Measurements from ENCODE around the gene CHMP1B.
"Not testable (repeated sequence)": the region's sequence is repeated elsewhere in the genome, so short reads cannot be mapped to it uniquely, and the experiment has no call there.

CHMP1B gene

DNA sequence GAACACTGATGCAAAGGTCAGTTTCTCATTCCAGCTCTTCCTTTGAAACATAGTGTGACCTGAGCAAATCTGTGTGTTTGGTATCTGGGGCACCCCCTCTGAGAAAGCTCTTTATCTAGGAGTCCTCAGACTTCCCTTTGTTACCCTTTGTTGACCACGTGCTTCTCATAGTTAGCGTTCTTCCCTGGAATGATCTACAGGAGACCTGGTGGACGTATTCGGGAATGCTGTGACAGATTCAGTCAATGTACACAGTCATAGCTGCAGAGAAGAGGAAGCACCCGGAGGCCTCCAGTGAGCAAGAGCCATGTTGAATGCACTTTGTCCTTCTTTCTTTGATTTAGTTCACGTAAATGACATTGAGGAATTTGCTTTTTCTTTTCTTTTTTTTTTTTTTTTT is 10.7 kb upstream of the CHMP1B start:
- DNase-seq (ENCODE audit: low spot score): no peak

DNA sequence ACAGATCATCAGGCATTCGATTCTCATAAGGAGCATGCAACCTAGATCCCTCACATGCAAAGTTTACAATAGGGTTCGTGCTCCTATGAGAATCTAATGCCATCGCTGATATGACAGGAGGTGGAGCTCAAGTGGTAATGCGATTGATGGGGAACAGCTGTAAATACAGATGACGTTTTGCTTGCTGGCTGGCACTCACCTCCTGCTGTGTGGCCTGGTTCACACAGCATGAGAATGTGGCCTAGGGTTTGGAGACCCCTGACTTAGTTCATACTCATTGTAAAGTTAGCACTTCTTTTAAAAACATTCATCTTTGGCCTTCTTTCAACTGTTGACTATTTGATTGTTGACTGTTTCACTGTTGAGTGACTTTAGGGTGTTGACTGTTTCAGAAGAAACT is 8.7 kb upstream of the CHMP1B start:
- no peak for DNase-seq (ENCODE audit: low spot score)

DNA sequence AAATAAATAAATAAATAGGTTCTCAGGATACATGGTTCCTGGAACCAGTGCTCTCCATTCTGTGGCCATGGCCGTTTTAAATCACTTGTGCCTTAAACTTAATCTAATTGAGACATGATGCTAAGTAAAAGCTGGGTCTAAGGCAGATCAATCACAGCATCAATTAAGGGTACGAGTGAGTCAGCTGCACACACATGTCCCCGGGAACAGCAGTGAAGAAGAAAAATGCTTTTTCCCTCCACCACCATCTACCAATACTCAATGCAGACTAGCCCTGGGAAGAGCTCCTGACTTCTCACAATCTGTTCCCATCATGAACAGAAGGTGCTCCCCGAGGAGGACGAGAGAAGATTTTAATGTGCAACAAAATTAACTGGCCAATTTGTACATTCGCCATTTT is 6.8 kb upstream of the CHMP1B start:
- no peak for DNase-seq (ENCODE audit: low spot score)

DNA sequence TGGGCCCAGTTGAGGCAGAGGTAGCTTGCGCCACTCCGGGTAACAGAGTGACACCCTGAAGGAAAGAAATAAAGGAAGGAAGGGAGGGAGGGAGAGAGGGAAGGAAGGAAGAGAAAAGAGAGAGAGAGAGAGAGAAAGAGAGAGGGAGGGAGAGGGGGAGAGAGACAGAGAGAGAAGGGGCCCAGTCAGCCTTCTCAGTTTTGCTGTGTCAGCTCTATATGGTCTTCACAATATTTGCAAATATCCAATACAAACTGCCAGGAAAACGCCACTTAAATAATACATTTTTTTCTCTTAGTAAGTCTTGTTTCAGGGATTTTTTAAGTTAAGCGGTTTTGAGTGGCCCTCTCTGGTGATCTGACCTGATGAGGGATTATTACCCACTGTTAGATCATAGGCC is 5.6 kb upstream of the CHMP1B start:
- no peak for DNase-seq (ENCODE audit: low spot score)

DNA sequence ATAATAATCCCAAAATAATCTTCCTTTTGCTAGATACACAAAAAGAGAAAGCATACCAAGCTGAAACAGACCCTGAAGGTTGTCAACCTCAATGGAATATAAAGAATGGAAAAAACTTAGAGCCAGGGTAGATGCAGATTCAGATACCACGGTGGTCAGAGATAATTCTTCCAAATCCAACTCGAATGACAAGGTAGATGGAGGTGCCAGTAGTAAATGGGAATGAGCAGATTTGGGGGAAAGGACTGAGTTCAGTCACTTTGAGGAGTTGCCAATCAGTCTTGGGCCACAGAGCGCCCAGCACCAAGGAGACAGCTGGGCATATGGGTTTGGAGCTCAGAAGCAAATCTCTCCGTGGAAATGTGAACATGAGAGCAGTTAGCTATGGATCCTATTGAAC is 3.4 kb upstream of the CHMP1B start:
- DNase-seq (ENCODE audit: low spot score): no peak

DNA sequence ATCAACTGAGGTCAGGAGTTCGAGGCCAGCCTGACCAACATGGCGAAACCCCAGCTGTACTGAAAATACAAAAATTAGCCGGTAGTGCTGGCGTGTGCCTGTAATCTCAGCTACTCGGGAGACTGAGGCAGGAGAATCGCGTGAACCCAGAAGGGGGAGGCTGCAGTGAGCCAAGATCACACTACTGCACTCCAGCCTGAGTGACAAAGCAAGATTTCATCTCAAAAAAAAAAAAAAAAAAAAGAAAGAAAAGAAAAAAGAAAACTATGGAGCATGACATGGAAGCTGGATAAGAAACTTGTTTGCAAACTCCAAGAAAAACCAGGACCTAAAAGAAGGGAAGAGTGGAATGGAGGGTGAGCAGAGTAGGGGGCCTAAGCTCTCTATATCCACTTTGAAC is 1.9 kb upstream of the CHMP1B start:
- no peak for DNase-seq (ENCODE audit: low spot score)

DNA sequence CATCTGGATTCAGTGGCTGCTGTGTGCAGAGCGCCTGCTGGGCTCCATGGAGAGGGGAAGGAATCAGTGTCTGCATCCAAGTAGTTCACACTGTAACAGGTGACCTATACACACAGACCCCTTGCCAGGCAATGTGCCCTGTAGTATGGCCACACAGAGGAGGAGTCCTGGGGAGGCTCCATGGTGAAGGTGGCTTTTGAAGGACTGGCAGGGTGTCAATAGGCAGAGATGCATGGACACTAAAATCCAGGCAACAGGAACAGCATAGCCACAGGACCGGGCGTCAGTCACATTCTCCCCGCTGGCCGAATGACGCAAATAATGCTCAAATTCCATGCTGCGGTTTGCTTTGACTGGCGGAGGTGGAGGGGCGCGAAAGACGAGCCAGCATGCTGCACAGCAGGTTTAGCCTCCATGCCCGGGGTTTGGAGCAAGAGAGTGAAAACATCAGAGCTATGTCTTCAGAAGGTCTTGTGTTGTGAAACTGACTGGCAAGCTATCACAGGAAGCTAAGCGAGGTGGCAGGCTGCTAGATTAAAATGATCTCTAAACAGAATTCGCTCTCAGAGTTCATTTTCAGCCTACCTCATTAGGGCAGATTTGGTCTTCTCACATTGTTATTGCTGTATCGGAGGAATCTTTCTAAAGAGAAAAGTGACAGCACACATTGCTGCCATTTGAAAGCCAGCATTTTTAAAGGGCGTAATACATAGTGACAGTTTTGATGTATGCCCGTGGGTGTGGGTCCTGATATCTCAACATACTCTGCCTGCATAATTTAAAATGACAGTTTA is 1.2 kb upstream of the CHMP1B start:
- peak; percentile 39 for DNase-seq (ENCODE audit: low spot score)

DNA sequence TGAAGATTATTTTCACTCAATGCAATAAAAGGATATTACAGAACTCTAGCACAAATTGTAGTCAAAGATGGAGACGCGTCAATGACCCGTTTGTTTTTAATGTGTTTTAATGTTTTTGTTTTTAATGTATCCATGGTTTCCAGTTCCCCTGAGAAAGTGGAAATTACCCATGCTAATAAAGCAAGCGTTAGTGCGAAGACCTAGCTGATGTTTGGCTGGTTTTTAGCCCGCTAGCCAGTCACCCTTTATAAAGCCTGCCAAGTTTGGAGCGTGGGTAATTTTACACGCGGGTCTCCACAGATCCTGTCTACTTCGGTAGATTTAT is 430 bp upstream of the CHMP1B start:
- no peak for DNase-seq (ENCODE audit: low spot score)

DNA sequence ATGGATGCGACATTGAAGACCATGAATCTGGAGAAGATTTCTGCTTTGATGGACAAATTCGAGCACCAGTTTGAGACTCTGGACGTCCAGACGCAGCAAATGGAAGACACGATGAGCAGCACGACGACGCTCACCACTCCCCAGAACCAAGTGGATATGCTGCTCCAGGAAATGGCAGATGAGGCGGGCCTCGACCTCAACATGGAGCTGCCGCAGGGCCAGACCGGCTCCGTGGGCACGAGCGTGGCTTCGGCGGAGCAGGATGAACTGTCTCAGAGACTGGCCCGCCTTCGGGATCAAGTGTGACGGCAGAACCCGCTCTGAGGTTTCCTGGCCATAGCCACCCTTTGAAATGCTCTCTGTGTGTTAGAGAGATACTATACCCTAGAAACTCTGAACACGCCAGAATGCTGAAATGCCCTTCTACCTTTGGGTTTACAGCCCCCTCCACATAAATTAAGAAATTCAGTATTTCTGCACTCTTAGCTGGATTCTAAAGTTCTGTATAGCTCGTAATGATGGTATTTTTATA is 659 bp downstream of the CHMP1B start:
- peak; percentile 33 for DNase-seq (ENCODE audit: low spot score)

DNA sequence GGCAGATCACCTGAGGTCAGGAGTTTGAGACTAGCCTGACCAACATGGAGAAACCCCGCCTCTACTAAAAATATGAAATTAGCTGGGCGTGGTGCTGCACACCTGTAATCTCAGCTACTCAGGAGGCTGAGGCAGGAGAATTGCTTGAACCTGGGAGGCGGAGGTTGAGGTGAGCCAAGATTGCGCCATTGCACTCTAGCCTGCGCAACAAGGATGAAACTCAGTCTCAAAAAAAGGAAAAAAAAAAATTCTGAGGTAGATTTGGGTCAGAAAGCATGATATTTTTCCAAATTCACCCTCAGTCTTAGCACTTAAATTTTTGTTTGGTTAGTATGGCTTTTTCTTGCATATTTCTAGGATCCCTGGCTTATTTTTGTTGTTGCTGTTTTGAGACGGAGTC is 3.3 kb downstream of the CHMP1B start:
- DNase-seq (ENCODE audit: low spot score): not testable (repeated sequence)

DNA sequence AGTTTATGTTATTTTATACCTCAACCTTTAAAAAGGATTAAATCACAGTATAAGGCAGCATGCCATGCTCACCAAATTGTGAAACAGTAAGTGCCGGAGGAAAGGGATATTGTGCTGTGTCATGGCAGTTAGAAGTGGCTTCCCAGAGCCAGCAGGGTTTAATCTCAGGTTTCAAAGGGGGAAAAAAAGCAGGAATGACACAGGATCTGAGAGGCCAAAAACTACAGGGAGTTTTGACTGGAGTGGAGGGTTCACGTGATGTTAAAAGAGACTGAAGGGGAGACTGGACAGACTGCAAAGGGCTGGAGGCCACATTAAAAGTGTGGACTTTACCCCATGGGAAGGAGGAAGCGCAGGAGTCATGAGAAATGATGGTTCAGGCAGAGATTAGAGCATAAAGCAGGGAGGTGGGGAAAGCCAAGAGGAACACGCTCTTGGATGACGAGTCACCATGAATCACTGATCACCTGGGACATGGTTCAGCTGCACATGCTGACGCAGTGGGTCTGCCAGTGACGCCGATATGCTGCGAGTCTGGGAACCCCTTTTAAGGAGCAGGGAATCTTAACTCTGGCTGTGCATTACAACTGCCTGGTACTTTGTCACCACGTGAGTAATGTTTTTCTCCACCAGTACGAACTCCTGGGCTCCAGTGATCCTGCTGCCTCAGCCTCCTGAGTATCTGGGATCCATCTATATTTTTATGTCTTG is 6.1 kb downstream of the CHMP1B start:
- DNase-seq (ENCODE audit: low spot score): no peak

DNA sequence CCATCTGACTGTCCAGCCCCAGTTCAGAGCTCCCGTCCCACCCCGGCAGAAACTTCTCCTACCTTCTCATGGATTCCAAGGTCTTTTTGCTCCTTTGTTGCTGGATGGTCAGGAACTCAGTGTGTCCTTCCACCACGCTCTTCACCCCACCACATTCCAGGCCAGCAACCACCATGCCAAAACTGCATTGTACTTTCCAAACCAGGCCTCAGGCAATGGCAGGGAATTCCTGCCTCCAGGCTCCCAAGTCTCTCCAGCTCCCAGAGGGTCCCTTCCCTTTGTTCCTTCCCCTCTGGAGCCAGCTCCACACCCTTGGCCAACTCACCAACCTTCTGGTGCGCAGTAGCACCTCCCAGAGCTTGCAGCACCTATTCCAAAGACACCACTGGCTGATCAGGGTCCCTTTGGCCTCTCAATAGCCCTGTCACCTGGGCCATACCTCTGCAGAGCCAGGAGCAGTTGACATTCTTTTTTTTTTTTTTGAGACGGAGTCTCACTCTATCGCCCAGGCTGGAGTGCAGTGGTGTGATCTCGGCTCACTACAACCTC is 8.1 kb downstream of the CHMP1B start:
- no peak for DNase-seq (ENCODE audit: low spot score)

DNA sequence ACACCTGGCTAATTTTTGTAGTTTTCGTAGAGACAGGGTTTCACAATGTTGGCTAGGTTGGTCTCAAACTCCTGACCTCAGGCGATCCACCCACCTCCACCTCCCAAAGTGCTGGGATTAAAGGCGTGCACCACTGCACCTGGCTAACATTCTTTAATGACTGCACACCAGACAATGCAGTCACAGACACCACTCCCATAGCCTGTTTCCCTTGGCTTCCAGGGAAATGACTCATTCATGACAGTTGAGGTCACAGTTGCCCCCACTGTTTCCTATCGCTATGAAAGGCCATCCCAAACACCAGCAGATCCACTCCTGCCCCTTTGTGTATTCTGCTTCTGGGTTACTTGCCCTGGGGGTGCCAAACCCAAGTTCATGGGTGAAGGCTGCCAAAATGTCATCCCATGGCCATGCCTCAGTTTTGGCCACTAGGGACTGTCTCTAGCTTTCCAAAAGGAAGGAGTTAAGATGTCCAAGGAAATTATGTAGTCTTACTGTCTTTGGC is 8.7 kb downstream of the CHMP1B start:
- DNase-seq (ENCODE audit: low spot score): no peak

DNA sequence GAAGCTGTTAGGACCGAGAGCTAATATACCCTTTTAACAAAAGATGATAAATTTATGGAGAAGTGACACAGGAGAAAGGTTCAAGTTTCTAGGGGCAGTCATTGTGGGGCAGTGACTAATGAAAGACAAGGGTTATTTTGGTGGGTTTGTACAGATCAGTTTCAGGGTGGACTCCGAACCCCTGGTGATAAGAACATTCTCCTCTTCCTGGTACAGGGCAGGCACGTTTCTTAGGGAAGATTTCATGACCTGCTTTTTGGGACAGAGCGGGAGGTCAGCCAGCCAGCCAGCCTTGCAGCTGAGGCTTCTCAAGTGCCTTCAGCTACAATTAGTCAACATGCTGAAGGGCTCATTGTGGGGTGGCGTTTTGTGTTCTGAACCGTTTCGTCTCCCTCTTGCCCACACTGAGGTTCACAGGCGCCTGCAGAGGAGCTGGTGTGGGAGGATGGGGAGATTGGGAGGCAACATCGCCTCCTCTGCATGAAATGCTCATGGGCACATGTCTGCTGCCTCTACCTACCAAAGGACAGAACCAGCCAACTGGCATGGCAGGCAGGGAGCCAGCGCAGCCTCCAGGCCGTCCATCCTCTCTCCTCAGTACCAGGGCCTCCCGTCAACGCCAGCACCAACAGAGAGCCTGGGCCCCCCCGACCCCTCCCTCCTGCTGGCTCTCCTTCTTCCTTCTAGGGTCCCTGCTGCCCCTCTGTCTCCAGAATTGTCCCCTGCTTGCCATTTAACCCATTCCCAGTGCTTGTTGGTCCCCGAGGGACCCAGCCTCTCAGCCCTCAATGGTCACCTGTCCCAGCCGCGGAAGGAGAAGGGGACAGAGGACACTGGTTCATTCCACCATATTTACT is 9.6 kb downstream of the CHMP1B start:
- DNase-seq (ENCODE audit: low spot score): no peak

DNA sequence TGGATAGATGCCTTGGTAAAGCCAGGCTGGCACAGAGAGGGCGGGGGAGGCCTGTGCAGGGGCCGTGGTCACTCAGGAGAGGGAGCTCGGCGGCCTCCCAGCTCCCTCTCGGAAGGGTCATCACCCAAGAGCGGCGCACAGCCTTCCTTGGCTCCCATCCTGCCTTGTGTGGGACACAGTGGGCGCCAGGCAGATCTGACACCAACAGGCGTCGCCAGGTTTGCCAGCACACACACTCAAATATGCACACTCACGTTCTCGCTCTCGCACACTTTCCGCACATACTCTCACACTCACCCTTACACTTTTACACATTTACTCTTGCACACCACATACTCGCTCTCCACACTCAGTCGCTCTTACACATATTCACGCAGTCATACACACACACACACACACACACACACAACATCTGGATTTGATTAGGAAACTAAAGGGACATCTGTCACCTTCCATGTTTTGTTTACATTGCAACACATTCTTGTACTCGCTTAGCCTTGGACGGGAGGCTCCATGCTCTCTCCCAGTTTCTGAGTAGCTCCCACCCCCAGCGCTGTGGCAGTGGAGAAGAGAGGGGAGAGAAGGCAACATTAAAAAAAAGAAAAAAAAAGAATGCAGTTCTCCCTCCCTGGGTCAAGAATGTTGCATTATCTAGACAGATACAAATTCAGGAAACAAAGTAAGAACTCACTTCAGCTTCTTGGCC is 10.5 kb downstream of the CHMP1B start:
- no peak for DNase-seq (ENCODE audit: low spot score)

DNA sequence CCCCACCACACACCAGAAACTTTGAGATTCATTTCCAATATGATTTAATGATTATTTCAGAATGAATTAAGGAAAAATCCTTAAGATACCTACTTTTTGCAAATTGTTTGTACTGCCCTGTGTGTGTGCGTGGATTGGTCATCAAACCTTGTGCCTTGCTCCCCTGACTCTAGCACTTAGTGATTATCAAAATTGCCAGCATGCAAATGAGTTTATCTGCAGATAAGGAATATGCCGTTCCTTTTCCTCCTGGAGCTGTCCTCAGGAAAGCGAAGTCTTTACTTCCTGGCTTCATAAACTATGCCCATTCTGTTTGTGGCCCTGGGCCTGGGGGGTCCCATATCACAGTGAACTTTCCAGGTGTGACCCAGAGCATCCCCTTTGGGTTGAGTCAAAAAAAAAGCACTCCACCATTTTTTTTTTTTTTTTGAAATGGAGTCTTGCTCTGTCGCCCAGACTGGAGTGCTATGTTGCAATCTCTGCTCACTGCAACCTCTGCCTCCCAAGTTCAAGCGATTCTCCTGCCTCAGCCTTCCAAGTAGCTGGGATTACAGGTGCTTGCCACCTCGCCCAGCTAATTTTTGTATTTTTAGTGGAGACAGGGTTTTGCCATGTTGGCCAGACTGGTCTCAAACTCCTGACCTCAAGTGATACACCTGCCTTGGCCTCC is 11.4 kb downstream of the CHMP1B start:
- no peak for DNase-seq (ENCODE audit: low spot score)

DNA sequence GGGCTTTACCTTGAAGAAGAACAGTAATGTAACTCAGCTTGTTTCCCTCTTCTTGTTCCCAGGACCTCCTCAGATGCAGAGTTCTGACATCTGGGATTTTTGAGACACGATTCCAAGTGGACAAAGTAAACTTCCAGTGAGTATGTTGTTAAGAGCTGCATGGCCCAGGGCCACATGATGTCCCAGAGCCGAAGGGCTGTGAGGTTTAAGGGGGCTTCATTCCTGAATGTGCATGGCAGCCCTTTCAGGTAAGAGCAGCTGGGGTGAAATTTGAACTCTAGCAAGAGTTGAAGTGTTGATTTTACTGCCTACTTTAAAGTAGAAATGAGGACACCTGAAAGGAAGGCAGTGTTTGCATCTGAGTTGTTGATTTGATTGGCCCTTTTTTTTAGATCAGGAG is 13.3 kb downstream of the CHMP1B start:
- DNase-seq (ENCODE audit: low spot score): no peak

DNA sequence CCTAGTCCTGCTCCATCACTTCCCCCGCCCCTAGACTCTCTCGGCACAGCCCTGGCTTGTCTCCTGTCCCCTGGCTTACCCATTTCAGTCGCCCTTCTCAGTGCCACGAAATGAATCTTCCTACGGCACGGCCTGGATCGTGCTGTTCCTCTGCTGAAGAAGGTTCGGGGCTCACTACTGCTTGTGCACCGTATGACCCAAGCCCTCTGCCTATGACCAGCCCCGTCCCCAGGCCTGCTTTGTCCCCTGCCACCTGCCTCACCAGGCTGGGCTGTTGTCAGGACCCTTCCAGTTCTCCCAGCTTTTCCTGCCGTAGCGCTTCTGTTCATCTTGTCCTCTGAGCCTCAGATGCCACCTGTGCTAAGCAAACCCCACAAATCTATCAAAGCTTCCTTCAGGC is 13.9 kb downstream of the CHMP1B start:
- no peak for DNase-seq (ENCODE audit: low spot score)

DNA sequence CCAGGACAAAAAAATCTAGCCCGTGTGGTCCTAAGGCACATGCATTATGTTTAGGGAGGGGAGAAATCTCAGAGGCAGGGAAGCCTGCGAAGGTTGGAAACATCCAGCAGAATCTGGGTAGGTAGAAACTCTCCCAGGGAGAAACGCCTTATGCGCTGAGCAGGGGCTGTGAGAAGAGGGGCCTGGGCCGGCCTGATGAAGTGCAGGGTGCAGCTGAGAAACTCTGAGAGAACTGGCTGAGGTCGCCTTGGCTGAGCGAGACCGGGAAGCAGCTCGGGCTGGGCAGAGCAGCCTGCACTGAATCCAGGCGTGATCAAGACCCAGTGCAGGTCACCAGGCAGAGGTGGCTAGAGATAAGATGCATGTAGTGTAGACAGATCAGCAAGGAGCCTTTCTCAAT is 15.1 kb downstream of the CHMP1B start:
- no peak for DNase-seq (ENCODE audit: low spot score)

DNA sequence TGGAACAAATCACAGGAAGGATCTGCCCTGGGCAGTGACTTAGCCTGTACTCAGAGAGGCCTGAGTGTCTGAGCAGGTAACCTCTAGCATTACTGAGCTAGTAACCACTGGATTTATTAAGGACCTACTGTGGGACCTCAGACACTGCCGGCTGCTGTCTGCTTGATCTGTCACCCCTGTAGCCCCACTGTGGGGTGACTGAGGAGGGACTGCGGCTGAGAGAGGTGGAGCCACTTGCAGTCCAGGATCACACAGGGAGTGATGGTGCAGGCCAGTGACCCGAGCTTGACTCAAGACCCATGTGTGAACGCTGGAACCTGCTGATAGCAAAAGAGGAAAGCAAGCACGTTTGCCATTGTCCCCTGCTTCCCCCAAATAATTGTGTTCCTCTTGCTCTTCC is 15.6 kb downstream of the CHMP1B start:
- no peak for DNase-seq (ENCODE audit: low spot score)

DNA sequence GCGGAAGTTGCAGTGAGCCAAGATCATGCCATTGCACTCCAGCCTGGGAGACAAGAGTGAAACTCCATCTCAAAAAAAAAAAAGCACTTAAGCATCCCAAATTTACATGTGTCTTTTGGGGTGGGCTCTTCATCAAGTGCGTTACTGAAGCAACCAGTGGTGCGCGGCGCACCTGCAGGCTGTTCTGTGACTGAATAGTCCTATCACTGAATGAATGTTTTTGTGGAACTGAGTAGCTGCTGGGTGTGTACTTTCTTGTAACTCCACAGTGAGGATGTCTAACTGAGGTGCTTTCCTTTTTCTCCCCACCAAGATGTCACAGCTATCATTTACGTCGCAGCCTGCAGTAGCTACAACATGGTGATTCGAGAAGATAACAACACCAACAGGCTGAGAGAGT is 17.0 kb downstream of the CHMP1B start:
- no peak for DNase-seq (ENCODE audit: low spot score)

Data from CD4-positive, alpha-beta T cell treated with Interleukin-6 at 100 ng/mL for 8 hours (primary cell).